ENCODE results near the gene DNAJC15. TPM values are rescaled to one million over a fixed set of nuclear protein-coding genes. Genes with fewer than 3 reads are reported as not detected.

The DNAJC15 gene
- total RNA-seq, 1 experiment from 2014 or later = 2.4 TPM

DNA sequence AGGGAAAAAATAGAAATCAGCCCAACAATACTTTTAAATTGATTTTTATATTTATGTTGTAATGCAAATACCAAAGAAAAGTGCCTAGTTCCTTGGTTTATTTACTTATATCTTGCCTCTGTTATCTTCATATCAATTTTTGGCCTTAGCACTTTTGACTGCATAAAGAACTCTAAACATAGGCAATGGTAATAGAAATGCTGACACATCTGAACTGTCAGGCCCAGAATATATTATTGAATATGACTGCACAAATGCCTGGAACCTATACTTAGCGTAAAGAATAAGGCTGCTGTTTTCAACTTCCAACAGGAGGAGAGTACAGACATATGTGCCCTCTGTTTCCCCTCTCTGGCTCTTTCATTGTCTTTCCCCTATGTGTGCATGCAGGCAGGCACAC lies 91.1 kb downstream of the DNAJC15 start:
- ChIA-PET CTCF (no interaction called here), POLR2A (ENCODE audit: low non-redundant PET) (interaction anchor here (0.7 kb wide), 1 partner anchor 1506 kb away, joined by 6 read pairs; no protein-coding TSS in a partner anchor)
- BruUV-seq (replicated peaks) = no TSS peak
- Histone ChIP-seq H3K27ac (ENCODE audit: low read depth, low read length, poor library complexity, severe bottlenecking) (no peak overlapping the region), H3K4me3 (ENCODE audit: low read depth, low read length, poor library complexity, severe bottlenecking) (no peak overlapping the region), H3K27me3 (replicated peaks; ENCODE audit: insufficient read depth, low read depth, low read length, poor library complexity) (no peaks in the 10 kb centered on the region), H3K9me3 (ENCODE audit: low read depth, low read length, poor library complexity, severe bottlenecking) (no peaks in the 10 kb centered on the region), H3K4me1 (ENCODE audit: insufficient read depth, low read length, poor library complexity, severe bottlenecking) (peaks cover 5% of the 10 kb centered on the region), H3K36me3 (ENCODE audit: insufficient read depth, low read length, poor library complexity, severe bottlenecking) (no peaks in the 10 kb centered on the region)
- no peak for DNase-seq (ENCODE audit: low spot score)
- intact Hi-C loops (cut with micrococcal nuclease; ENCODE audit: unreplicated experiment) = no loop called here
- TF ChIP-seq, protein P1, sequence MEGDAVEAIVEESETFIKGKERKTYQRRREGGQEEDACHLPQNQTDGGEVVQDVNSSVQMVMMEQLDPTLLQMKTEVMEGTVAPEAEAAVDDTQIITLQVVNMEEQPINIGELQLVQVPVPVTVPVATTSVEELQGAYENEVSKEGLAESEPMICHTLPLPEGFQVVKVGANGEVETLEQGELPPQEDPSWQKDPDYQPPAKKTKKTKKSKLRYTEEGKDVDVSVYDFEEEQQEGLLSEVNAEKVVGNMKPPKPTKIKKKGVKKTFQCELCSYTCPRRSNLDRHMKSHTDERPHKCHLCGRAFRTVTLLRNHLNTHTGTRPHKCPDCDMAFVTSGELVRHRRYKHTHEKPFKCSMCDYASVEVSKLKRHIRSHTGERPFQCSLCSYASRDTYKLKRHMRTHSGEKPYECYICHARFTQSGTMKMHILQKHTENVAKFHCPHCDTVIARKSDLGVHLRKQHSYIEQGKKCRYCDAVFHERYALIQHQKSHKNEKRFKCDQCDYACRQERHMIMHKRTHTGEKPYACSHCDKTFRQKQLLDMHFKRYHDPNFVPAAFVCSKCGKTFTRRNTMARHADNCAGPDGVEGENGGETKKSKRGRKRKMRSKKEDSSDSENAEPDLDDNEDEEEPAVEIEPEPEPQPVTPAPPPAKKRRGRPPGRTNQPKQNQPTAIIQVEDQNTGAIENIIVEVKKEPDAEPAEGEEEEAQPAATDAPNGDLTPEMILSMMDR (conservative IDR thresholded peaks at IDR 0.05; ENCODE audit: low read depth, low read length) = no peak
- TF ChIP-seq EZH2 (IDR thresholded peaks at IDR 0.05; ENCODE audit: borderline replicate concordance, low read depth, low read length, poor library complexity, severe bottlenecking) = no peak

DNA sequence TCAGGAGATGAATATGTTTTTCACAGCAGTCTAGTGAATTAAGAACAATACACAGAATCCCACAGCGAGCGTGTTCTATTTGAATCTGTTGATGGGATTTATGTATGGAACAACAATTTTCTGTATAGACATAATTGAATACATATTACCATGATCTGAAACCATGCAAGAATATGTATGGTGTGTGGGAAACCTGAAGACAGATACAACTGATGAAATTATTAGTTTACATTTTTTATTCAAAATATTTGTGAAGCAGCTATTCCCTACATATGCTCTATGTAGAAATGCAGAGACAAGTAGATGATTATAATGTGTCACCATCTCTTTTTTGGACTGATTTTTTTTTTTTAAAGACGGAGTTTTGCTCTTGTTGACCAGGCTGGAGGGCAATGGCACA lies 91.8 kb downstream of the DNAJC15 start:
- POLR2A ChIA-PET (ENCODE audit: low non-redundant PET) = interaction anchor here (0.7 kb wide), 1 partner anchor 1507 kb away, joined by 6 read pairs; no protein-coding TSS in a partner anchor
- TF ChIP-seq, protein P1 (conservative IDR thresholded peaks at IDR 0.05; ENCODE audit: low read depth, low read length) = no peak
- no peak for TF ChIP-seq EZH2 (IDR thresholded peaks at IDR 0.05; ENCODE audit: borderline replicate concordance, low read depth, low read length, poor library complexity, severe bottlenecking)
- no TSS peak for BruUV-seq (replicated peaks)
- H3K27ac ChIP-seq (ENCODE audit: low read depth, low read length, poor library complexity, severe bottlenecking) = no peak overlapping the region
- no peaks in the 10 kb centered on the region for H3K9me3 ChIP-seq (ENCODE audit: low read depth, low read length, poor library complexity, severe bottlenecking)
- CTCF ChIA-PET = no interaction called here
- peaks cover 5% of the 10 kb centered on the region for H3K4me1 ChIP-seq (ENCODE audit: insufficient read depth, low read length, poor library complexity, severe bottlenecking)
- no peaks in the 10 kb centered on the region for H3K36me3 ChIP-seq (ENCODE audit: insufficient read depth, low read length, poor library complexity, severe bottlenecking)
- no peak for DNase-seq (ENCODE audit: low spot score)
- no peak overlapping the region for H3K4me3 ChIP-seq (ENCODE audit: low read depth, low read length, poor library complexity, severe bottlenecking)
- intact Hi-C loops (cut with micrococcal nuclease; ENCODE audit: unreplicated experiment) = no loop called here
- H3K27me3 ChIP-seq (replicated peaks; ENCODE audit: insufficient read depth, low read depth, low read length, poor library complexity) = no peaks in the 10 kb centered on the region

DNA sequence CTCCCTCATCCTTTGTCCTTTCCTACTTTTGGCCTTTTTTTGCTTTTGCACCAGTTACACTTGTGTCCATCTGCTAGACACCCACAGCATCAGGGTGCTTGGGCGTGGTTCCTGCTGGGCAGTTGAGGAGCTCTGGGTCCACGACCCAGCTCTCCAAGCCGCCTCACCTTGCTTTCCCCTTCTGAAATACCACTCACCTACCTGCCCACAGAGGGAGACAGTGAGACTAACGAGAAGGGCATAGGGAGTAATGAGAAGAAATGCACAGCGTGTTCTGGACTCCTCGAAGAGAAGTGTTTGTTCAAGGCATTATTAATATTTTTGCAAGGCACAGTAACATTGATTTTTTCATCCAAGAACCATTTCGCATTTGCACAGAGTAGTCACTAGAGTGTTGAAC lies 92.9 kb downstream of the DNAJC15 start:
- H3K27ac ChIP-seq (ENCODE audit: low read depth, low read length, poor library complexity, severe bottlenecking) = no peak overlapping the region
- no peak for DNase-seq (ENCODE audit: low spot score)
- intact Hi-C loops (cut with micrococcal nuclease; ENCODE audit: unreplicated experiment) = no loop called here
- no peak for TF ChIP-seq EZH2 (IDR thresholded peaks at IDR 0.05; ENCODE audit: borderline replicate concordance, low read depth, low read length, poor library complexity, severe bottlenecking)
- TF ChIP-seq, protein P1 (conservative IDR thresholded peaks at IDR 0.05; ENCODE audit: low read depth, low read length) = 0 out of 2 replicates have a peak, but pooled peaks have one; percentile 25
- ChIA-PET CTCF (no interaction called here), POLR2A (ENCODE audit: low non-redundant PET) (no interaction called here)
- H3K36me3 ChIP-seq (ENCODE audit: insufficient read depth, low read length, poor library complexity, severe bottlenecking) = no peaks in the 10 kb centered on the region
- no TSS peak for BruUV-seq (replicated peaks)
- H3K9me3 ChIP-seq (ENCODE audit: low read depth, low read length, poor library complexity, severe bottlenecking) = no peaks in the 10 kb centered on the region
- H3K4me3 ChIP-seq (ENCODE audit: low read depth, low read length, poor library complexity, severe bottlenecking) = no peak overlapping the region
- peaks cover 5% of the 10 kb centered on the region for H3K4me1 ChIP-seq (ENCODE audit: insufficient read depth, low read length, poor library complexity, severe bottlenecking)
- H3K27me3 ChIP-seq (replicated peaks; ENCODE audit: insufficient read depth, low read depth, low read length, poor library complexity) = no peaks in the 10 kb centered on the region

Measured in A673 (cell line).